BJ (cell line): ENCODE data around the gene MYO18B. TPM values are rescaled to one million over a fixed set of nuclear protein-coding genes. Genes with fewer than 3 reads are reported as not detected.

Experiments
- CTCF ChIA-PET: fragments of 350-600 bp; formaldehyde crosslinking; extraction: SDS; loops from one replicate; lab custom pipeline; 2021; ENCODE audit warnings: antibody characterized with exemption, inconsistent platforms; lab: Yijun Ruan, JAX
- POLR2A ChIA-PET: fragments of 300-600 bp; sonication (Branson Sonifier 250); formaldehyde crosslinking; extraction: SDS; loops from one replicate; lab custom pipeline; 2021; ENCODE audit warnings: antibody characterized with exemption; lab: Charles Lee
- DNase-seq: peaks from one replicate; pipeline ENCODE4 v3.0.0-alpha.2; 2011; ENCODE audit warnings: low read depth
- H3K27me3 ChIP-seq: 2 replicates; pipeline ENCODE4 v1.6.0; 2011; ENCODE audit warnings: low read length; ENCODE audit not compliant: control insufficient read depth, insufficient read depth
- H3K36me3 ChIP-seq: 2 replicates; pipeline ENCODE4 v1.5.1; 2011; ENCODE audit warnings: low read length; ENCODE audit not compliant: control insufficient read depth, insufficient read depth
- H3K4me3 ChIP-seq: 2 replicates; pipeline ENCODE4 v1.5.1; 2011; ENCODE audit warnings: low read depth, mild to moderate bottlenecking, control low read depth, low read length
- CTCF ChIP-seq: IDR thresholded peaks from 2 replicates; pipeline ENCODE4 v1.5.1; 2011; ENCODE audit warnings: low read depth, mild to moderate bottlenecking, control low read depth, inconsistent platforms, low read length, moderate library complexity; ENCODE audit not compliant: insufficient read depth
- polyA plus RNA-seq: library from polyadenylated mRNA; depleted of rRNA; stranded (reverse); fragments of >200 nt; gene quantifications from 2 replicates; pipeline ENCODE4 v1.2.3, GENCODE V29; 2011

MYO18B gene
- polyA plus RNA-seq, 1 experiment, result not detected

GRCh38 chr22:25745341-25746011, 3.5 kb downstream of the MYO18B start:
- ChIA-PET CTCF (interaction anchor here (1.0 to 1.2 kb wide), 3 partner anchors 23 to 622 kb away, joined by 3 read pairs; no protein-coding TSS in a partner anchor), POLR2A (interaction anchor here (0.6 kb wide), 1 partner anchor 1025 kb away, joined by 3 read pairs; no protein-coding TSS in a partner anchor)
- Histone ChIP-seq H3K36me3 (no peaks in the 10 kb centered on the region), H3K4me3 (no peak overlapping the region), H3K27me3 (no peaks in the 10 kb centered on the region)
- peak; percentile 37 for DNase-seq
- no peak for TF ChIP-seq CTCF

GRCh38 chr22:25746012-25746373, 4.0 kb downstream of the MYO18B start:
- TF ChIP-seq CTCF, result no peak
- ChIA-PET CTCF (interaction anchor here (1.2 kb wide), 1 partner anchor 45 kb away, joined by 3 read pairs; no protein-coding TSS in a partner anchor), POLR2A (no interaction called here)
- Histone ChIP-seq H3K36me3 (no peaks in the 10 kb centered on the region), H3K4me3 (no peak overlapping the region), H3K27me3 (no peaks in the 10 kb centered on the region)
- DNase-seq, result no peak

- Histone ChIP-seq H3K36me3 (no peaks in the 10 kb centered on the region), H3K4me3 (no peak overlapping the region), H3K27me3 (no peaks in the 10 kb centered on the region)
- ChIA-PET CTCF (interaction anchor here (1.2 to 1.4 kb wide), 2 partner anchors 15 to 26 kb away, joined by 4 read pairs; no protein-coding TSS in a partner anchor), POLR2A (no interaction called here)
- DNase-seq, result peak; percentile 96
- no peak for TF ChIP-seq CTCF
Measured at GRCh38 chr22:25747245-25747944, 5.4 kb downstream of the MYO18B start.

GRCh38 chr22:25748140-25748539, 6.2 kb downstream of the MYO18B start:
- ChIA-PET CTCF (interaction anchor here (1.4 kb wide), 1 partner anchor 25 kb away, joined by 4 read pairs; no protein-coding TSS in a partner anchor), POLR2A (no interaction called here)
- DNase-seq, result no peak
- TF ChIP-seq CTCF, result no peak
- no peaks in the 10 kb centered on the region for H3K36me3 ChIP-seq
- no peak overlapping the region for H3K4me3 ChIP-seq
- H3K27me3 ChIP-seq, result no peaks in the 10 kb centered on the region

- no peaks in the 10 kb centered on the region for H3K27me3 ChIP-seq
- CTCF ChIA-PET, result interaction anchor here (1.4 kb wide), 1 partner anchor 24 kb away, joined by 4 read pairs; no protein-coding TSS in a partner anchor
- DNase-seq, result no peak
- TF ChIP-seq CTCF, result no peak
- H3K36me3 ChIP-seq, result no peaks in the 10 kb centered on the region
- POLR2A ChIA-PET, result no interaction called here
- H3K4me3 ChIP-seq, result no peak overlapping the region
Measured at GRCh38 chr22:25748704-25749103, 6.7 kb downstream of the MYO18B start.
